Measurements from ENCODE around the gene DSCAM.

The DSCAM gene

DNA sequence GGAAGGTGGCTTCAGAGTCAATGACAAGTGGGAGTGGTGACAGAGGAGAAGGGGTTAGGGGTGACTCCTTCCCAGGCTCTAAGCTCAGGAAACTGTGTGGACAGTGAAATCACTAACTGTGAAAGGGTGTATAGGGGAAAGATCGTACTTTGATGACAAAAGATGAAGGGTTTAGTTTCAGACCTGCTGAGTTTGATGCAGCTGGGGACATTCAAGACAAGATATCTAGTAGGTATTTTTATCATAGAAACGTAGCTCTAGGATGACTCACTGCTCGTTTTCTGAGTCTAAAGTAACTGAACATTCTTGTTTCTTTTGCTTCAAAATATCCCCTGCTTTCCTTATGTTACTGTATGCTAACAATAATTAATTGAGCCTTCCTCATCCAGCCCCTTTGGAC, 830.7 kb downstream of the DSCAM start:
- TF ChIP-seq, protein P1, sequence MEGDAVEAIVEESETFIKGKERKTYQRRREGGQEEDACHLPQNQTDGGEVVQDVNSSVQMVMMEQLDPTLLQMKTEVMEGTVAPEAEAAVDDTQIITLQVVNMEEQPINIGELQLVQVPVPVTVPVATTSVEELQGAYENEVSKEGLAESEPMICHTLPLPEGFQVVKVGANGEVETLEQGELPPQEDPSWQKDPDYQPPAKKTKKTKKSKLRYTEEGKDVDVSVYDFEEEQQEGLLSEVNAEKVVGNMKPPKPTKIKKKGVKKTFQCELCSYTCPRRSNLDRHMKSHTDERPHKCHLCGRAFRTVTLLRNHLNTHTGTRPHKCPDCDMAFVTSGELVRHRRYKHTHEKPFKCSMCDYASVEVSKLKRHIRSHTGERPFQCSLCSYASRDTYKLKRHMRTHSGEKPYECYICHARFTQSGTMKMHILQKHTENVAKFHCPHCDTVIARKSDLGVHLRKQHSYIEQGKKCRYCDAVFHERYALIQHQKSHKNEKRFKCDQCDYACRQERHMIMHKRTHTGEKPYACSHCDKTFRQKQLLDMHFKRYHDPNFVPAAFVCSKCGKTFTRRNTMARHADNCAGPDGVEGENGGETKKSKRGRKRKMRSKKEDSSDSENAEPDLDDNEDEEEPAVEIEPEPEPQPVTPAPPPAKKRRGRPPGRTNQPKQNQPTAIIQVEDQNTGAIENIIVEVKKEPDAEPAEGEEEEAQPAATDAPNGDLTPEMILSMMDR (IDR thresholded peaks at IDR 0.05), result no peak

DNA sequence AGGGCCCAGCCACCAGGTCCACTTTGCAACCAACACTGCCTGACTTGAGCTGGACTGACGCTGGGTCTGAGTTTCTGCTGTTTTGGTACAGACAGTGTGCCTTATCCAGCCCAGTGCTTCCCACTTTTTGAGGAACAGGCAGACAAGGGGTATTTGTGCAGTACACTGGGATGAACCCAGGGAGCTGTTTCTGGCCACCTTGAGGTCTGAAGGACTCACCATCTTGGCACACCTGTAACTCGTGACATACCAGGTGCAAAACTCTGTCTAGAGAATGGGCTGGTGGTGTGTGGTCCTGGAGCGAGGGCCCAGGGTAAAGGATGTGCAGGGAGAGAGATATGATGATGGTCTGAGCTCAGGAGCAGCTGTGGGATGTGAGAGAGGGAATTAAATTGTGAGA, 831.1 kb downstream of the DSCAM start:
- TF ChIP-seq, protein P1 (IDR thresholded peaks at IDR 0.05), result no peak

DNA sequence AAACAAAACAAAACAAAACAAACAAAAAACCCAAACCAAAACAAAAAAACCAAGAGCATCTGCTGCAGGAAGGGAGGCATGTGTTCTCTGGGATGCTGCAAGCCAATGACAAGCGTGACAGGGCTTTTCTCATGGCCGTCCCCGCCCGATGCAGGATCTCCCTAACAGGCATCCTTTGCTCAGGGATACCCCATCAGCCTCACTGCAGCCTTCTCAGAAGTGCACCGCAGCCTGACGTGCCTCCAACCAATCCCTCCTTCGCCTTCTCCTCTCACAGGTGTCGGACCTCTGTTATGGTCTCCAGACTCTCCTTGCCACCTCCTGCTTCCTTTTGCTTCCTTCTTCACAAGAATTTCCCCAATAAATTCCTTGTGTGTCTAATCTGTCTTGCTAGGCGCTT, 832.6 kb downstream of the DSCAM start:
- TF ChIP-seq, protein P1 (IDR thresholded peaks at IDR 0.05), result no peak

DNA sequence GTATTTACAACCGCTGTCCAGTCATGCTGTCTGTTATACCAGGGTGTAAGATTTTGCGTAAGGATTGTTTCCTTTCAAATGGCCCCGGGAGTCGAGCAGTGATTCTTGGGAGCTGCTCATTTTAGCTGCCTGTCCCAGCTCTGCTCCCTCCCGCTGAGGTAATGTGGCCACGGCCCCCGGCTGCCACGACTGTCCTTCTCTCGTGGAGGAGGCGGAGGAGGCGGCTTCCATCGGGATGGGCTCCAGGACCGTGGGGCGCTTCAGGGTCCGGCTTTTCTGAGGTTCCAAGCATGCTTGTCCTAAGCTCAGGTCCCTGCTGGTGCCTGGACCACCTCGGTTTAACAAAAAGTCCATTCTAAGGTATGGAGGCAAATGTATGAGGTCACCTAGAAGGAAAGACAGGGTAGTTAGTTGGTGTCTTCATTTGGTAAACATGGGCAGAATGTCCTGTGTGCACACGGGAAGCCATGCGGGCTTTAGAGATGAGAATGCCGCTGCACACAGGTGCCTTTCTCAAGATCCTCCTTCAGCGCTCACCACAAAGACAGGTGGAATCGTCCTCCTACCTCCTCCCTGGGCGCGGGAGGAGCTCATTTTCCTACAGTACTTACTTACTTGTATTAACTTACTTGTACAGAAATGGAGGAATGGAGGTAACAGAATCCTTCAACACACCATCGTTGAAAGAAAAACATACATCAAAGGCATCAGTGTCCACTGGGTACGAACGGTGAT, 833.8 kb downstream of the DSCAM start:
- TF ChIP-seq, protein P1 (IDR thresholded peaks at IDR 0.05), result no peak

DNA sequence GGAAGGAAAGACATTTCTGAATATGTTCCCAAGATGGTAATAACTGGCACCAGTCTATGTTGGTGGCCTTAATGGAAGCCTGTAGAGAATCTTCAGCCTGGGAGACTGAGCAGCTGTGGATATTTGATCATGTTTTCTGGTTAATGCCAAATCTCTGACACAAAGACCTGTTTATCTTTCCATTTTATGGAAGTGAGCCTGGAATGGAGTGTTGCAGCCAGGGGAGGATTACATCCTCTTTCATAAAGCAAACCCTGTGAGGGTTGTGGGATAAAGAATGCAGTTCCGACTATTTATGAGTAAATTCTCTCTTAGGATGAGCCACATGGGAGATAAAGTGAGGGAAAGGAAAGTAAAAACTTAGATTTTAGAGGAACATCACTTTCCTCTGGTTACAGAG, 835.6 kb downstream of the DSCAM start:
- TF ChIP-seq, protein P1 (IDR thresholded peaks at IDR 0.05), result no peak

DNA sequence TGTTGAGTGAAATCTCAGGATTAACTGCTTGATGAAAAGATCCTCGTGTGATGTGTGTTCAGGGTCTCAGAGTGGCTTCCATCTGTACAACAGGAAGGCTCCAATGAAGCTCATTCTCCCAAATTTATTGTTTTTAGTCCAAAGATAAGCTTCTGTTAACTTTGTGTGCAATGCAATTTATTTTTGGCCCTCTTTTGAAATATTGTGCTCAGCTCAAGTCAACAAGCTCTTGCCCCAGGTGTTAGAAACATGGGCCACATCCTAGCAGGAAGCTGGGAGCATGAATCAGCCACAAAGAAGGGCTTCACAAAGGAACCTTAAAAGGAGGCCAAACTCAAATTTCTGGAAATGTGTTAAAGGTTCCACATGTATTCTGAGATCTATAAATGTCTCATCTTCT, 844.0 kb downstream of the DSCAM start:
- TF ChIP-seq, protein P1 (IDR thresholded peaks at IDR 0.05), result no peak

DNA sequence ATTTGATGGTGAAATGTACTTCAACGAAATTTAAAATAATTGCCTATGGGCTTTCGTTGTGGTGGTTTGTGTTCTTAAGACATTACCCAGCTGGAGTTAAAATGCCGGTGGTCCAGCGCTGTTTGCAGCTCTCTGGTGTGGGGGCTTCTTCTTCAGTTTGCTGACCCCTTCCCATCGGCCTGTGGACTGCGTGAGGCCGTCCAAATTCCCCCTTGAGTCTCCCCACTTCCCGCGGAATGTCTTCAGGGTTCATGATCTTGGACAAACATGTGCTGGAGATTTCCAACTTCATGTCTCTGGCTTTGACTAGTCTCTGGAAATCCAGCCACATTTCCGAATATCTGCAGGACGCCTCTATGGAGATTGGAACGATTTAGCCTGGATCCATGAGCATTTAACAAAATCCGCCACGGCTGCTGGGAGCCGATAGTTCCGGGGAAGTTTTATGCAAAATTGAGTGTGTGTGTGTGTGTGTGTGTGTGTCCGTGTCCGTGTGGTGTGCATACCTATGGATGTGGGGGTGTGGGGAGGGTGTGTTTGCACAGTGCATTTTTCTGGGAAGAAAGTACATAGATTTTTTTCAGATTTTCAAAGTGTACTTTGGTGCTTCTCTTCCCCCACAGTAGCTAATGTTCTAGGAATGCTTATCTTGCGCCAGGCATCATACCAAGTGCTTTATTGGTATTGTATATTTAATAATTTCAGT, 862.5 kb downstream of the DSCAM start:
- TF ChIP-seq, protein P1 (IDR thresholded peaks at IDR 0.05), result no peak
